Right forelimb (tissue), 1 donor: ENCODE data around the gene QPCTL.

Experiments
- DNase-seq: peaks from one replicate; pipeline ENCODE4 v3.0.0-alpha.2; 2018

Gene QPCTL

GRCh38 chr19:45692187-45693105 is at the start of gene QPCTL:
Gene QPCTL (plus strand): TSS chr19:45692666. CDS start chr19:45692704, 38 bp downstream.
- DNase-seq: peak; percentile 96

GRCh38 chr19:45643024-45643926 is 49.2 kb upstream of the QPCTL start:
- peak; percentile 94 for DNase-seq

GRCh38 chr19:45643927-45644771 is 48.3 kb upstream of the QPCTL start:
- DNase-seq: no peak

- DNase-seq: no peak
Measured at GRCh38 chr19:45645068-45645630, 47.3 kb upstream of the QPCTL start.

- peak; percentile 85 for DNase-seq
Measured at GRCh38 chr19:45645631-45646344, 46.7 kb upstream of the QPCTL start.

GRCh38 chr19:45646345-45646698 is 46.1 kb upstream of the QPCTL start:
- no peak for DNase-seq

- no peak for DNase-seq
Measured at GRCh38 chr19:45650722-45651121, 41.7 kb upstream of the QPCTL start.

GRCh38 chr19:45653634-45654033 is 38.8 kb upstream of the QPCTL start:
- no peak for DNase-seq

GRCh38 chr19:45655073-45655472 is 37.4 kb upstream of the QPCTL start:
- no peak for DNase-seq

- no peak for DNase-seq
Measured at GRCh38 chr19:45657520-45658167, 34.8 kb upstream of the QPCTL start.

GRCh38 chr19:45659096-45659729 is 33.3 kb upstream of the QPCTL start:
- no peak for DNase-seq

- no peak for DNase-seq
Measured at GRCh38 chr19:45660636-45661035, 31.8 kb upstream of the QPCTL start.

GRCh38 chr19:45663800-45664199 is 28.7 kb upstream of the QPCTL start:
- DNase-seq: no peak

- DNase-seq: no peak
Measured at GRCh38 chr19:45664575-45664974, 27.9 kb upstream of the QPCTL start.

- DNase-seq: no peak
Measured at GRCh38 chr19:45667620-45668341, 24.7 kb upstream of the QPCTL start, which contains the start of gene GIPR. Gene GIPR (plus strand): TSS chr19:45668221. CDS start chr19:45669521, 1,300 bp downstream.

- DNase-seq: no peak
Measured at GRCh38 chr19:45668342-45668871, 24.1 kb upstream of the QPCTL start.

- no peak for DNase-seq
Measured at GRCh38 chr19:45670670-45671453, 21.6 kb upstream of the QPCTL start.

GRCh38 chr19:45674946-45675345 is 17.5 kb upstream of the QPCTL start:
- DNase-seq: no peak

- no peak for DNase-seq
Measured at GRCh38 chr19:45676851-45677263, 15.6 kb upstream of the QPCTL start.
